Dendritic cell treated with granulocyte-macrophage colony-stimulating factor and Interleukin-4, amounts not matched to agents 40 ng/mL and 50 ng/mL, for 4 days (primary cell): ENCODE measurements around the gene ENTREP1.
"Not testable (repeated sequence)": the region's sequence is repeated elsewhere in the genome, so short reads cannot be mapped to it uniquely, and the experiment has no call there.

ENCODE experiments used
- H3K27ac Mint-ChIP-seq: one replicate; pipeline ENCODE4 v1.8.0; 2022; ENCODE audit warnings: mild to moderate bottlenecking, mixed read lengths
- H3K27me3 Mint-ChIP-seq: one replicate; pipeline ENCODE4 v1.8.0; 2022; ENCODE audit warnings: mild to moderate bottlenecking, mixed read lengths
- H3K36me3 Mint-ChIP-seq: one replicate; pipeline ENCODE4 v1.8.0; 2022; ENCODE audit warnings: low read depth, mixed read lengths
- H3K4me1 Mint-ChIP-seq: one replicate; pipeline ENCODE4 v1.8.0; 2022; ENCODE audit warnings: low read depth, mixed read lengths
- H3K4me3 Mint-ChIP-seq: one replicate; pipeline ENCODE4 v1.8.0; 2022; ENCODE audit warnings: mild to moderate bottlenecking, moderate library complexity, mixed read lengths
- H3K9me3 Mint-ChIP-seq: one replicate; pipeline ENCODE4 v1.8.0; 2022; ENCODE audit warnings: mixed read lengths
- intact Hi-C: fragments of 100-400 bp; cut with micrococcal nuclease; formaldehyde crosslinking; loops from one replicate; pipeline ENCODE4 v1.15.0; 2022

The ENTREP1 gene

GRCh38 chr9:69389437-69389995, 64.5 kb downstream of the ENTREP1 start:
- H3K36me3 Mint-ChIP-seq, result no peaks in the 10 kb centered on the region
- H3K27ac Mint-ChIP-seq, result no peak overlapping the region
- H3K27me3 Mint-ChIP-seq, result peaks cover 3% of the 10 kb centered on the region
- H3K4me3 Mint-ChIP-seq, result no peak overlapping the region
- no peaks in the 10 kb centered on the region for H3K9me3 Mint-ChIP-seq
- intact Hi-C loops, result no loop called here
- H3K4me1 Mint-ChIP-seq, result no peaks in the 10 kb centered on the region

GRCh38 chr9:69391487-69391886, 66.5 kb downstream of the ENTREP1 start:
- Mint-ChIP-seq H3K27ac (no peak overlapping the region), H3K4me3 (no peak overlapping the region), H3K27me3 (peaks cover 3% of the 10 kb centered on the region), H3K4me1 (no peaks in the 10 kb centered on the region), H3K9me3 (no peaks in the 10 kb centered on the region), H3K36me3 (no peaks in the 10 kb centered on the region)
- intact Hi-C loops, result no loop called here

- Mint-ChIP-seq H3K4me3 (no peak overlapping the region), H3K36me3 (no peaks in the 10 kb centered on the region), H3K27ac (no peak overlapping the region), H3K9me3 (no peaks in the 10 kb centered on the region), H3K4me1 (no peaks in the 10 kb centered on the region), H3K27me3 (no peaks in the 10 kb centered on the region)
- intact Hi-C loops, result no loop called here
Measured at GRCh38 chr9:69391946-69392345, 66.9 kb downstream of the ENTREP1 start.

DNA sequence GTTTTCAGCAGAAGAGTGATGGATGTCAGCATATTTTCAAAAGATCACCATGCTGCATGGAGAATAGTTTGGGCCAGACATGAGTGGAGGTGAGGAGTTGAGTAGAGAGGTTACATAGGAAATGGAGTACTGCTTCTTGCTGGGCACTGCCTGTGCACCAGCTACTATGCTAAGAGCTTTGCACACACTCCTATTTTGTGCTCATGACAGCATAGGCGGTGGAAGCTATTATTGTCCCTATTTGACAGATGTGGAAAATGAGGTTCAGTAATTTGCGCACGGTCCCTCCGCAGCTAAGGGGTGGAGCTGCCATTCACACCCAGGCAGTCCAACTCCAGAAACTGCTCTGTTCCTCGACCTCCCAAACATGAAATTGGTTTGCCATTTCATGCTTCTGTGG, 67.8 kb downstream of the ENTREP1 start:
- H3K36me3 Mint-ChIP-seq, result no peaks in the 10 kb centered on the region
- no peaks in the 10 kb centered on the region for H3K4me1 Mint-ChIP-seq
- H3K9me3 Mint-ChIP-seq, result no peaks in the 10 kb centered on the region
- H3K4me3 Mint-ChIP-seq, result no peak overlapping the region
- no peak overlapping the region for H3K27ac Mint-ChIP-seq
- intact Hi-C loops, result no loop called here
- H3K27me3 Mint-ChIP-seq, result no peaks in the 10 kb centered on the region

DNA sequence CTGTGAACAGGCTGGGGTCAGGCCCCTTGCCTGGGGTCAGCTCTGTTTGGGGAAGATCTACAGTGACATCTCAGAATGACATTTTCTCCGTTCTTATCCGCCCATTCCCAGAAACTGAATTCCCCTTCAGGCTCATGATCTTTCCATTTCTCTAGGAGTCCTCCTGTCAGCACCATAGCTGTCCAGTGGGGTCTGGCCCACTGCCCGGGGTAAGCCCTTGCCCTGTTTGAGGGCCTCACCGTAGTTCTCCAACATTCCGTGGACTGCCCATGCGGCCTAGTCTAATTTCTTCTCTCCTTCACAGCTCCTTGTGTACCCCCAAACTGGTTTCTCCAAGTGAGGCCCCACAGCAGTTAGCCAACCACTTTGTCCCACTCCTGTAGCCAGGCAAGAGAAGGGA, 68.4 kb downstream of the ENTREP1 start:
- intact Hi-C loops, result no loop called here
- H3K27me3 Mint-ChIP-seq, result no peaks in the 10 kb centered on the region
- no peaks in the 10 kb centered on the region for H3K9me3 Mint-ChIP-seq
- H3K4me3 Mint-ChIP-seq, result no peak overlapping the region
- no peaks in the 10 kb centered on the region for H3K4me1 Mint-ChIP-seq
- H3K27ac Mint-ChIP-seq, result no peak overlapping the region
- no peaks in the 10 kb centered on the region for H3K36me3 Mint-ChIP-seq

- H3K4me1 Mint-ChIP-seq, result no peaks in the 10 kb centered on the region
- H3K27ac Mint-ChIP-seq, result no peak overlapping the region
- no peaks in the 10 kb centered on the region for H3K9me3 Mint-ChIP-seq
- no peaks in the 10 kb centered on the region for H3K27me3 Mint-ChIP-seq
- intact Hi-C loops, result no loop called here
- no peaks in the 10 kb centered on the region for H3K36me3 Mint-ChIP-seq
- H3K4me3 Mint-ChIP-seq, result no peak overlapping the region
Measured at GRCh38 chr9:69395718-69396117, 70.7 kb downstream of the ENTREP1 start.

- no peaks in the 10 kb centered on the region for H3K36me3 Mint-ChIP-seq
Measured at GRCh38 chr9:69396759-69397158, 71.7 kb downstream of the ENTREP1 start.

GRCh38 chr9:69397384-69398214, 72.6 kb downstream of the ENTREP1 start:
- H3K27ac Mint-ChIP-seq, result no peak overlapping the region
- intact Hi-C loops, result no loop called here
- H3K9me3 Mint-ChIP-seq, result no peaks in the 10 kb centered on the region
- H3K27me3 Mint-ChIP-seq, result no peaks in the 10 kb centered on the region
- H3K36me3 Mint-ChIP-seq, result no peaks in the 10 kb centered on the region
- H3K4me3 Mint-ChIP-seq, result no peak overlapping the region
- no peaks in the 10 kb centered on the region for H3K4me1 Mint-ChIP-seq

More at GRCh38 chr9:69396759-69397158, 71.7 kb downstream of the ENTREP1 start:
- no peak overlapping the region for H3K27ac Mint-ChIP-seq
- H3K27me3 Mint-ChIP-seq, result no peaks in the 10 kb centered on the region
- intact Hi-C loops, result no loop called here
- H3K4me1 Mint-ChIP-seq, result no peaks in the 10 kb centered on the region
- no peaks in the 10 kb centered on the region for H3K9me3 Mint-ChIP-seq
- H3K4me3 Mint-ChIP-seq, result no peak overlapping the region

DNA sequence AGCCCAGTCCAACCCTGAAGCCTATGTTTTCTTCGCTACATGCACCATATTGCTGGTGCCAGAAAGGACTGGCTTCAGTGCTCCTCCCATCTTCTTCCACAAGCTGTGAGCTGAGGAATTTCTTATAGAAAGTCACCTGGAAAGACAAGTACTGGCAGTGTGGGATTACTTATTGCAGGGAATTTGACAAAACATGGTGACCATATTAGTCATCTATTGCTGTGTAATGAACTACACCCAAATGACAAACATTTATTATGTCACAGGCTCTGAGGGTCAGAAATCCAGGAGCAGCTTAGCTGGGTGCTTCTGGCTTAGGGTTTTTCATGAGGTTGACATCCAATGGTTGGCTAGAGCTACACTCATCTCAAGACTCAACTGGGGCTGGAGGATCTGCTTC, 75.5 kb downstream of the ENTREP1 start:
- intact Hi-C loops, result no loop called here
- H3K4me1 Mint-ChIP-seq, result no peaks in the 10 kb centered on the region
- H3K9me3 Mint-ChIP-seq, result no peaks in the 10 kb centered on the region
- H3K27ac Mint-ChIP-seq, result no peak overlapping the region
- no peak overlapping the region for H3K4me3 Mint-ChIP-seq
- H3K27me3 Mint-ChIP-seq, result no peaks in the 10 kb centered on the region
- H3K36me3 Mint-ChIP-seq, result no peaks in the 10 kb centered on the region

GRCh38 chr9:69409936-69410335, 84.9 kb downstream of the ENTREP1 start:
- H3K27ac Mint-ChIP-seq, H3K36me3 Mint-ChIP-seq, intact Hi-C loops, H3K4me1 Mint-ChIP-seq, H3K9me3 Mint-ChIP-seq, H3K4me3 Mint-ChIP-seq: not testable (repeated sequence)
- H3K27me3 Mint-ChIP-seq, result peaks cover 18% of the 10 kb centered on the region

- no peaks in the 10 kb centered on the region for H3K36me3 Mint-ChIP-seq
- peaks cover 18% of the 10 kb centered on the region for H3K27me3 Mint-ChIP-seq
- H3K4me1 Mint-ChIP-seq, result no peaks in the 10 kb centered on the region
- H3K4me3 Mint-ChIP-seq, result no peak overlapping the region
- no peak overlapping the region for H3K27ac Mint-ChIP-seq
- H3K9me3 Mint-ChIP-seq, result no peaks in the 10 kb centered on the region
- intact Hi-C loops, result no loop called here
Measured at GRCh38 chr9:69411246-69411645, 86.2 kb downstream of the ENTREP1 start.

DNA sequence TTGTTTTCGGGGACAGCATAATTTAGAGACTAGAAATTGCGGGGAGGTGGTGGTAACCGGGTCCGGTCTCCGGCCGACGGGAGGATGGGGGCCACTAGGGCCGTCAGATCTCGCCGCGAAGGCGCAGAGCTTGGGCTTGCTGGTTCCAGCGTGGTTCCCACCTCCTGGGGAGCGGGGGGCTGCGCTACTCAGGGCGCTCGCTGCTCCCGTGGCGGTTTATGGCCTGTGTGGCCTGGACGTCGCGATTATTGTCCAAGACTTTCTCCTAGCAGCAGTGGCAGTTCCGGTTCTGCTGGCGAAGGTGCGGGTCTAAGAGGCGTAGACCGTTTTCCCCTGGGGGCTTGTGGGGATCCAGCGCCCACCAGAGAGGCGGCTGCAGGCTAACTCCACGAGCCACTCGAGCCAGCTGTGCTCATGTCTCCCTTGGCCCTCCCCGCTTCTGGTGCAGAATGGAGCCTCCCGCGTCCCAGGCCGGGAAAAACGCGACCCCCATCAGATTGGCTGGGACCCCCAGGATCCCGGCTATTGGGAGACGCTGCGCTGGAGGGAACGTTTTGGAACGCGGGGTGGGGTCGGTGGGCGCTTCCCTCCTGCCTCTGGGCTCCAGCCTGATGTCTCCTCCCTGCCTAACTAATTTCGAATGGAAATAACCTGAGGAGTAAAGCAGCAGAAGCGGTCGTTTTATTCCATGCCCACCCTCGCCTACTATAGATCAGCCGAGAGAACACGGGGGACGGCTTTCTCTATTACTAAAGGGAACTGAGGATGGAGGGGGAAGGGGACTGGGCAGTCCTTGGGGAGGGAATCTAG, 87.1 kb downstream of the ENTREP1 start:
- Mint-ChIP-seq H3K9me3 (no peaks in the 10 kb centered on the region), H3K4me3 (no peak overlapping the region), H3K36me3 (no peaks in the 10 kb centered on the region), H3K27me3 (peaks cover 18% of the 10 kb centered on the region), H3K27ac (no peak overlapping the region), H3K4me1 (no peaks in the 10 kb centered on the region)
- intact Hi-C loops, result no loop called here

DNA sequence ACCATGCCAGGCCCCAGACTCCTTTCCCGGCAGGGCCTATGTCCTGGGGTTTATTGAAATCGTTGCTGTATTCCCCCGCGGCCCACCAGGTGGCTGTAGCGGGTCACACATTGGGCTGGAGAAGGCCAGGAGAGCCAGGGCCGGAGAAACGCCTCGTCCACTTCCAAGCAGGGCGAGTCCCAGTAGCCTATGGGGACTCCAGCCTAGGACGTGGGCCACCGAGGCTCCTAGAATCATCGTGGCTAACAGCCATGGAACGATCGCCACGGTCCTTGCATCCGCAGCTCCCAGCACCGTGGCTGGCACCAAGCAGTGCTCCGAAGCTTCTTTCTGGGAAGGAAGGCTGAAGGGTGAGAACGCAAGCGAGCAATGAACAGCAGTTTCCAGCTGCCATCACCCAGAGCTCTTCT, 87.7 kb downstream of the ENTREP1 start:
- H3K9me3 Mint-ChIP-seq, result no peaks in the 10 kb centered on the region
- H3K27me3 Mint-ChIP-seq, result peaks cover 18% of the 10 kb centered on the region
- H3K27ac Mint-ChIP-seq, result no peak overlapping the region
- no peak overlapping the region for H3K4me3 Mint-ChIP-seq
- intact Hi-C loops, result no loop called here
- no peaks in the 10 kb centered on the region for H3K36me3 Mint-ChIP-seq
- H3K4me1 Mint-ChIP-seq, result no peaks in the 10 kb centered on the region

- H3K27ac Mint-ChIP-seq, result no peak overlapping the region
- H3K27me3 Mint-ChIP-seq, result peaks cover 4% of the 10 kb centered on the region
- no peaks in the 10 kb centered on the region for H3K4me1 Mint-ChIP-seq
- intact Hi-C loops, result loop anchor here (5.0 to 10.0 kb wide), 3 partner anchors 127 to 512 kb away; partner anchors contain the start of gene APBA1
- no peaks in the 10 kb centered on the region for H3K36me3 Mint-ChIP-seq
- H3K9me3 Mint-ChIP-seq, result no peaks in the 10 kb centered on the region
- H3K4me3 Mint-ChIP-seq, result no peak overlapping the region
Measured at GRCh38 chr9:69420611-69421270, 95.7 kb downstream of the ENTREP1 start.
